NCI-H446 treated with DMSO at 0.1 percent for 48 hours (cell line): ENCODE results near the gene CELA2B.
"Not testable (repeated sequence)": the region's sequence is repeated elsewhere in the genome, so short reads cannot be mapped to it uniquely, and the experiment has no call there.

Experiments
- DNase-seq: peaks from one replicate; lab custom pipeline; 2025; lab: John Stamatoyannopoulos, UW

The CELA2B gene

DNA sequence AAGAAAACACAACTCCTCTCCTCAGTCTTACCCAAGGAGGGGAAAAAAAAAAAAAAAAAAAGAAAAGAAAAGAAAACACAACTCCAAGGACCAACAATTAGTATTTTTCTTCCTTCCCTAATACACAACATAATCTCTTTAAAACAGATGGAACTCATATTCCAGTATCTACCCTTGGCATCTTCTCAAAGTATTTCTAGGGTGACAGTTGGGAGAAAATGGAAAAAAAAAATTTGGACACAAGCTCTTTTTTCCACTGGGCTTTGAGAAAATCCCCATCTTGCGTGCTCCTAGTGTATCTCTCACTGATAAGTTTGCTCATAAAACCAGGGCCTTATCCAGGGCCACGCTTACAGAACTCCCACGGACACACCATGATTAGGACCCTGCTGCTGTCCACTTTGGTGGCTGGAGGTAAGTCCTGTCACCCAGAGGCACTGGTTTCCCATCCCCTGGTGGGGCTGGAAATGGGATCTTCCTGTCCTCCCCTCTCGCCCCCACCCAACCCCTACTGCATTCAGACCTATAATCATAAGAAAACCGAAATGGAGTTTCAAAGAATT, at the start of gene CELA2B:
Gene CELA2B (plus strand): TSS at position 353 of the 563 bp plus-strand sequence. CDS start 22 bp downstream, at position 375.
- DNase-seq = no peak

DNA sequence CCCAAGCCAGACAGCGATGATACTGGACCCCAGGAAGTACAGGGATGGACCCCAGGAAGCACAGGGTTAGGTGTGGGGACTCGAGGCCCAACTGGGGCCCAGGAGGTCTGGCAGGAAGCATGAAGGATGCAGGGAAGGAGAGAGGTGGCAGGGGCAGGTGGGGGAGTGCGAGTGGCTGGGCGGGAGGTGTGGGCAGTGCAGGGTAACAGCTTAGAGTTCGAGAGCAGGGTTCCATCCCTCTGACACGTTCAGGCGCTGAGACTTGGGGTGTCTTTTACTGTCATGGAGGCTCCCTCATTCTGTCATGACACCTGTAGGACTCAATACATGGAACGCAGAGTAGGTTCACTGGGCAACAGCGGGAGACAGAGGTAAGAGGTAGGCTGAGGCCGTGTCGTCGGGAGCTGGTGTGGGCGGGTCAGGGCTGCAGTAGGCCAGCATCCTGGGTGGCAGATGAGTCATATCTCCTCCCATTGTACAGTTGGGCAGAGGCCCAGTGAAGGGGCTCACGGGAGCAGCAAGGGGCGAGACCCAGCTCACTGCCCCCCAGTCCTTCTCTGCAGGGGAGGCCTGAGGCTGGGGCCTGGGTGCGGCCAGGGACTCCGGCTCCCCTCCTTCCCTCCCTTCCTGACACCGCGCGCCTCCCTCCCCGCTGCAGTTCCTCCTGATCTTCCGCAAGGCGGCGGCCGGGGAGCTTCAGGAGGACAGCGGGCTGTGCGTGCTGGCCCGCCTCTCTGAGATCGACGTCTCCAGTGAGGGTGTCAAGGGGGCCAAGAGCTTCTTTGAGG, 49.2 kb upstream of the CELA2B start:
- DNase-seq = no peak

DNA sequence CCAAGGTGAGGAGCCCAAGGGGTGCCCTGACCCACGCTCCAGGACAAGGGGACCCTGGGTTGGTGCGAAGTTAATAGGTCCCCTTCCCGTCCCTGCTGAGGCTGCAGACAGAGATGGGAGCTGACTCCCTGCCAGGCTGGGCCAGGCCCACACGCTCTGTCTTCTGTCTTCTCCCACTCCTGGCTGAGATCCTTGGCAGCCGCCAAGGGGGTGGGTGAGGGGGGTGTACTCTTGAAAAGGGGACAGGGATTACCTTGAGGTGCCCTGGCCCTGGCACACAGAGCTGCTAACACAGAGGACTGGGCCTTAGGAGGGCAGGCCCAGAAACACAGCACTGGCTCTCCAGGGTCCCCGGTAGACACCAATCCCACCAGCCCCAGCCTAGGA, 48.6 kb upstream of the CELA2B start:
- DNase-seq = no peak

- not testable (repeated sequence) for DNase-seq
These were observed 47.7 kb upstream of the CELA2B start for GRCh38 chr1:15428252-15428651.

DNA sequence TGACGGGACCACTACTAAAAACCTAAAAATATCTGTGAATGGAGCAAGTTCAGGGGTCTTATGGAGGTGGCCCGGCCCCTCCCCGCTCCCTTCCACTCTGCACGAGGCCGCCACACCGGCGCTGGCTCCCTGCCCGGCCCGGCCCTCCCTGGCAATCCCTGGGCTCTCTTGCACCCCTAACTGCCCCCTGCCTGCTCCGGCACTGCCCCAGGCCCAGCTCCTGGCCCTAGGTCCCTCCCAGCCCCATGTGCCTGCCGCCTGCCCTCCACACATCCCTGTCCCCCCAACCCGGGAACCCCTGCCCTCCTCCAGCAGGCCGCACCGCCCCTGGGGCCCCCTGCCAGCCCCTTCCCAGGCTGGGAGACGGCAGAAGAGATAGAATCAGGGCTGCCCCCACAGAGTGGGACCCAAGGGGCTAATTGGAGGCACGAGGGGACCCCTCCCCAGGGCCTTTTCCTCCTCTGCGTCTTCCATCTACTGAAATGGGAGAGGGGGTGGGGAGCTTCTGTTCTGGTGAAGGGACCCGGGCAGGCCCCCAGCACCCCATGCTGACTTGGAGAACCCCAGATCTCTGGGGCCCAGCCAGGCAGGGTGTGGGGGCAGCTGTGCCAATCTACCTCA, 47.0 kb upstream of the CELA2B start:
- no peak for DNase-seq

DNA sequence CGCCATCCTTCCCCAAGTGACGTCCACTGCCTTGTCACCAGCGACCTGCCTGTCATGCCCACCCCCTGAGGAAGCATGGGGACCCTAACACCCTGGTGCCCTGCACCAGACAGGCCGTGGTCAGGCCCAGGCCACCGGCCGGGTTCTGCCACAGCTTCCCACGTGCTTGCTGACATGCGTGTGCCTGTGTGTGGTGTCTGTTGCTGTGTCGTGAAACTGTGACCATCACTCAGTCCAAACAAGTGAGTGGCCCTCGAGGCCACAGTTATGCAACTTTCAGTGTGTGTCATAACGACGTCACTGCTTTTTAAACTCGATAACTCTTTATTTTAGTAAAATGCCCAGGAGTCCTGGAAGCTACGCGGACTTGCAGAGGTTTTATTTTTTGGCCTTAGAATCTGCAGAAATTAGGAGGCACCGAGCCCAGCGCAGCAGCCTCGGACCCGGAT, 46.2 kb upstream of the CELA2B start:
- no peak for DNase-seq

DNA sequence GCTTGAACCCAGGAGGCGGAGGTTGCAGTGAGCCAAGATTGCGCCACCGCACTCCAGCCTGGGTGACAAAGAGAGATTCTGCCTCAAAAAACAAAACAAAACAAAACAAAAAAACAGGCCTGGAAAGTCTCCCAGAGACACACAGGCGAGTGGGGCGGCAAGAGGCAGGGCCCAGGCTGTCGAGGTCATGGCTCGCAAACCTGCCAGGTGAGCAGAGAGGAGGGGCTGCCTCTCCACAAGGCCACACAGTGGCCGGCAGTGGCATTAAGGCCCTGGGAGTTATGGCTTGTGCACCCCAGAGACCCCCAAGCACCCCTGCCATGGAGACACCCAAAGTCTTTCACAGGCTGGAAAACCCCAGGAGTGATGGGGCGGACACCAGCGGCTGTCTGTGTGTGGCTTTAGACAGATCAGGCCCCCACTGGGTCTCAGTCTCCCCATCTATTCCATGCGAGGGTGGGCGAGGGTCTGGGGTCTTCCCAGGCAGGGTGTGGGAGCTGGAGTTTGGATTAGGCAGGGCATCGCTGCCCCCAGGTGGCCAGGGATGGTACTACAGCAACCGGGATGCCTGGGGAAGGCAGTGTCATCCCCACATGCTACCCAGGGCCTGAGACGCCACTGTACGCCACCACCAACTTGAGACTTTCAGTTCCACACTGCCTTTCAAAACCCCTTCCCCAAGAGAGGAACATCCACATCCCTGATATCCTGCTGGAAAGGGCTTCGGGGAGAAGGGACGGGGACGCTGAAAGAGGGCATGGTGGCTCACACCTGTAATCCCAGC, 44.9 kb upstream of the CELA2B start:
- DNase-seq = no peak

DNA sequence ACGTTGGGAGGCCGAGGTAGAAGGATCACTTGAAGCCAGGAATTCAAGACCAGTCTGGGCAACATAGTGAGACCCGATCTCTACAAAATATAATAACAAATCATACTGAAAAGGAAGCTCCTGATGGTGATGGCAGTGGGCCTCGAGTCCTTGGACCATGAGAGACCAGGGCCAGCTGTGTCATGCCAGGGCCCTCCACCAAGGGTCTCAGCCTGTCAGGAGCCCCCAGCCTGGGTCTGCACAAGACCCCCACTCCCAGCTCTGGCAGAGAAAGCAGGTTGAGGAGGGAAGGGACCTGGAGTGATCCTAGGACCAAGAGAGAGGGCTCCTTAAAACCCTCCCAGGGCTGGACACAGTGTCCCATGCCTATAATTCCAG, 44.3 kb upstream of the CELA2B start:
- DNase-seq = no peak

DNA sequence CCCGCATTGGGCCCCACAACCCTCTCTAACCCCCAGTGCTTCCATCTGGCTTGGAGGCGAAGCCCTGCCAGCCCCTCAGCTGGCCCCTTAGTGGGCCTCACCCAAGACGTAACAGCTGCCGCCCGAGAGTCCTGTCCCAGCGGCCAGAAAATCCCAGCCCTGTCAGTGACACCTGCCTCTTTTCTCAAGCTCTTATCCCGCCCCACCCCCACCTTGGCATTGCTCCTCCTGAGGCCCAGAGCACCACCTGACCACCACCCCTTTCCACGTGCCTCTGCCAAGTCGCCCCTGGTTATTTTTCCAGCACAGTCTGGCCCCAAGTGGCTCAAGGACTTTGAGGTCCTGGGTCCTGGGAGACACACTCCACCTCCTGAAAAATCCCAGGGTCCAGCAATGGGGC, 43.6 kb upstream of the CELA2B start:
- DNase-seq = no peak

GRCh38 chr1:15433471-15433870, 42.4 kb upstream of the CELA2B start:
- no peak for DNase-seq

- not testable (repeated sequence) for DNase-seq
These were observed 41.2 kb upstream of the CELA2B start for GRCh38 chr1:15434739-15435138.

GRCh38 chr1:15435239-15436077, 40.4 kb upstream of the CELA2B start:
- DNase-seq = no peak

DNA sequence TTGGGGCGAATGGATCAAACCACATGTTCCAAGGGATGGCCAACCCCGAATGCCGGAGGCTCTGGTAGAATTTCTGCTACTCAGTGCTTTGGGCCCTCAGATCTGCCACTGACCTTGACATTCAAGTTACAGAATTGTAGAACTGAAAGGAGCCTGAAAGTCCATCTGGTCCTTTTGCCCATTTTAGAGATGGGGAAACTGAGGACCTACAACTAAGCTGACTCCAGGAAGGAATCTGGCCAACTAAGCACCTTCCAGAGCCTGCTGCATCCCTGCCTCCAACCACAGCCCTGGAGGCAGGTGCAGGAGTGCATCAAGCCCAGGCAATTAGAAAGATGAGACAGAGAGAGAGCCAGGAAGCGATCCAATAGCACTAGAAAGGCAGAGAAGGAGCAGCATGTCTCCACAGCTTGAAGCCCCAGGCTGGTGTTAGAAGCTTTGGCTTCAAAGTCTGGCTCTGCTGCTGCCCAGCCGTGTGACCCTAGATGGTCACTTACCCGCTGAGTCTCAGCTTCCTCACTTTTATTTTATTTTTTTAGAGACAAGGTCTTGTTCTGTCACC, 38.9 kb upstream of the CELA2B start:
- DNase-seq = no peak

GRCh38 chr1:15439325-15439724, 36.6 kb upstream of the CELA2B start:
- no peak for DNase-seq

GRCh38 chr1:15440357-15440756, 35.5 kb upstream of the CELA2B start:
- DNase-seq = no peak

GRCh38 chr1:15441247-15441646, 34.7 kb upstream of the CELA2B start:
- DNase-seq = no peak

GRCh38 chr1:15442119-15442518, 33.8 kb upstream of the CELA2B start:
- DNase-seq = no peak

DNA sequence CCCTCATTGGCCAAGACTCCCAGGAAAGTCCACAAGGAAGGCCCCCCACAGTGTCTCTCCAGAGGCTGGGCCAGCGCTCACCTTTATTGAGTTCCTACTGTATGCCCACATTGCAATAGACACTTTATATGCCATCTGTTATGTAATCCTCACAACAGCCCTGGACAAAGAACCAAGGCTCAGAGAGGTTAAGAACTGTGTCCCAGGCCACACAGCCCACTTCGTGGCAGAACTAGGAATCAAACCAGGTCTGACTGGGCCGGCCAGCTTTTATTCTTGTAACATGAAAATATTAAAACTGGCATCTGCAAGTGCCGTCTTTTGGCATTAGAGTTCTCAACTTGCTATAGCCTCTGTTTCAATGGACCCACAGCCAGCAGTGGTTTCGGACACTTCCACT, 33.1 kb upstream of the CELA2B start:
- DNase-seq = no peak

DNA sequence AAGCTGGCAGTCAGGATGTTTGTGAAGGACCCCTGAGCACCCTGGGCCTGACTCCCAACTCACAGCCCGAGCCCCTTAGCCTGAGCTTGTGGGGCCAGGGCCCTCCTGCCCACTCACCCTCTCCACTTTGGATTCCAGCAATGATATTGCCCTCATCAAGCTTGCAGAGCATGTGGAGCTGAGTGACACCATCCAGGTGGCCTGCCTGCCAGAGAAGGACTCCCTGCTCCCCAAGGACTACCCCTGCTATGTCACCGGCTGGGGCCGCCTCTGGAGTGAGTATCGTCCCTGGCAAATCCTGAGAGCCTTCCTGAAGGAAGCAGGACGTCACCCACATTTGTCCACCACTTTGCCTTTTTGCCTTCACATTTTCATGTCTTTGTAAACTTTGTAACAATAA, 32.6 kb upstream of the CELA2B start:
- DNase-seq = no peak

GRCh38 chr1:15444468-15445389, 31.2 kb upstream of the CELA2B start:
- no peak for DNase-seq
